IMR-90 (cell line): ENCODE data around the gene SRC. TPM values are rescaled to one million over a fixed set of nuclear protein-coding genes. Genes with fewer than 3 reads are reported as not detected.

Source experiments
- ATAC-seq: fragments of 200-7000 bp; cut with Tn5 transposase; 2 replicates; pipeline ENCODE4 v1.9.1; 2020; ENCODE audit warnings: low read depth, mild to moderate bottlenecking, moderate library complexity
- BruUV-seq: library from RNA; stranded (reverse); fragments of 400-500 nt; replicated peaks from 2 replicates; lab custom pipeline; 2021; lab: Mats Ljungman, UMichigan
- CTCF ChIA-PET: fragments of 300-600 bp; formaldehyde crosslinking; extraction: SDS; loops from one replicate; lab custom pipeline; 2021; ENCODE audit warnings: antibody characterized with exemption; lab: Yijun Ruan, JAX
- POLR2A ChIA-PET: fragments of 300-600 bp; sonication (Branson Sonifier 250); formaldehyde crosslinking; loops from one replicate; lab custom pipeline; 2022; ENCODE audit warnings: antibody characterized with exemption; ENCODE audit not compliant: unreplicated experiment; lab: Charles Lee
- DNase-seq: peaks from one replicate; pipeline ENCODE4 v3.0.0; 2013
- H2AFZ ChIP-seq: replicated peaks from 2 replicates; pipeline ENCODE3; 2013; ENCODE audit warnings: low read length, mild to moderate bottlenecking; ENCODE audit not compliant: poor library complexity
- H2AK5ac ChIP-seq: 2 replicates; pipeline ENCODE4 v1.6.1; 2013; ENCODE audit warnings: low read depth, low read length, inconsistent platforms
- H2AK9ac ChIP-seq: replicated peaks from 2 replicates; pipeline ENCODE3; 2013; ENCODE audit warnings: mild to moderate bottlenecking, low read depth, low read length, moderate library complexity; ENCODE audit not compliant: poor library complexity
- H2BK120ac ChIP-seq: 2 replicates; pipeline ENCODE4 v1.6.1; 2013; ENCODE audit warnings: low read depth, low read length, inconsistent platforms
- H2BK15ac ChIP-seq: 3 replicates; pipeline ENCODE4 v1.6.1; 2013; ENCODE audit warnings: low read depth, low read length, inconsistent platforms
- H2BK20ac ChIP-seq: 2 replicates; pipeline ENCODE4 v1.6.1; 2013; ENCODE audit warnings: low read depth, mild to moderate bottlenecking, inconsistent platforms, low read length, moderate library complexity
- H2BK5ac ChIP-seq: 2 replicates; pipeline ENCODE4 v1.6.1; 2013; ENCODE audit warnings: mild to moderate bottlenecking, low read depth, low read length, inconsistent platforms; ENCODE audit not compliant: poor library complexity, severe bottlenecking
- H3K14ac ChIP-seq: replicated peaks from 2 replicates; pipeline ENCODE4 v1.6.1; 2013; ENCODE audit warnings: low read depth, low read length, inconsistent platforms
- H3K18ac ChIP-seq: 2 replicates; pipeline ENCODE4 v1.6.1; 2013; ENCODE audit warnings: low read depth, low read length, control low read depth
- H3K23ac ChIP-seq: 2 replicates; pipeline ENCODE4 v1.6.1; 2013; ENCODE audit warnings: low read depth, low read length, inconsistent platforms
- H3K27ac ChIP-seq: 2 replicates; pipeline ENCODE4 v1.5.1; 2013; ENCODE audit warnings: mild to moderate bottlenecking, control low read depth, low read length; ENCODE audit not compliant: insufficient read depth
- H3K27me3 ChIP-seq: 2 replicates; pipeline ENCODE4 v1.6.1; 2013; ENCODE audit warnings: low read length; ENCODE audit not compliant: control insufficient read depth, insufficient read depth
- H3K36me3 ChIP-seq: 2 replicates; pipeline ENCODE4 v1.6.1; 2013; ENCODE audit warnings: low read length, mixed read lengths; ENCODE audit not compliant: control insufficient read depth, insufficient read depth
- H3K4ac ChIP-seq: 2 replicates; pipeline ENCODE4 v1.6.1; 2013; ENCODE audit warnings: low read depth, low read length, inconsistent platforms
- H3K4me1 ChIP-seq: 2 replicates; pipeline ENCODE4 v1.6.1; 2013; ENCODE audit warnings: low read length, mixed read lengths; ENCODE audit not compliant: control insufficient read depth, insufficient read depth
- H3K4me2 ChIP-seq: 2 replicates; pipeline ENCODE4 v1.6.1; 2013; ENCODE audit warnings: low read depth, mild to moderate bottlenecking, control low read depth, low read length, moderate library complexity
- H3K4me3 ChIP-seq: 2 replicates; pipeline ENCODE4 v1.5.1; 2013; ENCODE audit warnings: low read depth, mild to moderate bottlenecking, control low read depth, low read length, moderate library complexity; ENCODE audit not compliant: insufficient read depth
- H3K56ac ChIP-seq: 2 replicates; pipeline ENCODE4 v1.6.1; 2013; ENCODE audit warnings: low read length, inconsistent platforms; ENCODE audit not compliant: insufficient read depth; ENCODE audit errors: extremely low read depth
- H3K79me1 ChIP-seq, 2 experiments: 2 replicates each; pipeline ENCODE4 v1.6.1; 2013; ENCODE audit warnings: low read length in 2 of 2, inconsistent platforms in 1 of 2, low read depth in 1 of 2
- H3K9ac ChIP-seq: 2 replicates; pipeline ENCODE4 v1.6.1; 2013; ENCODE audit warnings: low read depth, low read length, control low read depth
- H3K9me1 ChIP-seq: 2 replicates; pipeline ENCODE4 v1.6.1; 2013; ENCODE audit warnings: low read length, inconsistent platforms; ENCODE audit not compliant: insufficient read depth
- H3K9me3 ChIP-seq: 2 replicates; pipeline ENCODE4 v1.6.1; 2013; ENCODE audit warnings: low read length; ENCODE audit not compliant: control insufficient read depth, insufficient read depth
- H4K20me1 ChIP-seq: 2 replicates; pipeline ENCODE4 v1.6.1; 2013; ENCODE audit warnings: low read length, inconsistent platforms; ENCODE audit not compliant: insufficient read depth
- H4K5ac ChIP-seq: 2 replicates; pipeline ENCODE4 v1.6.1; 2013; ENCODE audit warnings: mild to moderate bottlenecking, low read depth, low read length, control low read depth
- H4K8ac ChIP-seq, 2 experiments: 2 replicates each; pipeline ENCODE4 v1.6.1; 2013; ENCODE audit warnings: low read depth in 2 of 2, low read length in 2 of 2, control low read depth in 1 of 2, inconsistent platforms in 1 of 2
- H4K91ac ChIP-seq: 2 replicates; pipeline ENCODE4 v1.6.1; 2013; ENCODE audit warnings: low read depth, low read length, inconsistent platforms; ENCODE audit not compliant: insufficient read depth
- BHLHE40 ChIP-seq: fragments of 150-350 bp; IDR thresholded peaks from 2 replicates; pipeline ENCODE4 v1.6.1; 2016; ENCODE audit warnings: mild to moderate bottlenecking, low read depth, low read length
- CEBPB ChIP-seq: IDR thresholded peaks from 2 replicates; pipeline ENCODE4 v1.6.1; 2012; ENCODE audit warnings: low read depth, low read length, improper control_type of control experiment
- CHD1 ChIP-seq: IDR thresholded peaks from 2 replicates; pipeline ENCODE4 v1.6.1; 2012; ENCODE audit warnings: low read depth, low read length, improper control_type of control experiment
- CTCF ChIP-seq: conservative IDR thresholded peaks from 2 replicates; pipeline ENCODE4 v1.5.1; 2012; ENCODE audit warnings: mild to moderate bottlenecking, low read depth, low read length, improper control_type of control experiment
- ELK1 ChIP-seq: fragments of 150-350 bp; IDR thresholded peaks from 2 replicates; pipeline ENCODE4 v1.6.1; 2016; ENCODE audit warnings: low read depth, mild to moderate bottlenecking, low read length, moderate library complexity, borderline replicate concordance
- FOS ChIP-seq: fragments of 150-350 bp; IDR thresholded peaks from 2 replicates; pipeline ENCODE4 v1.6.1; 2016; ENCODE audit warnings: low read depth, low read length
- NFE2L2 ChIP-seq: fragments of 150-350 bp; IDR thresholded peaks from 2 replicates; pipeline ENCODE4 v1.6.1; 2016; ENCODE audit warnings: low read depth, mild to moderate bottlenecking, low read length
- RCOR1 ChIP-seq: IDR thresholded peaks from 2 replicates; pipeline ENCODE4 v1.6.1; 2012; ENCODE audit warnings: mild to moderate bottlenecking, low read length, improper control_type of control experiment; ENCODE audit not compliant: insufficient replicate concordance
- WGBS, 2 experiments: methylation state at CpG; one replicate each; pipeline versions ENCODE4 v1.1.5 to v1.1.7; 2013; ENCODE audit warnings: missing lambda C conversion rate in 2 of 2; ENCODE audit not compliant: insufficient read length in 1 of 2; ENCODE audit errors: extremely low coverage in 2 of 2; 5-methylcytosine and 5-hydroxymethylcytosine counted together
- dilution Hi-C: fragments of 300-500 bp; cut with HindIII; formaldehyde crosslinking; loops from one replicate; pipeline ENCODE4 v1.14.3; 2018; ENCODE audit warnings: low sequenced_read_pairs; ENCODE audit not compliant: unreplicated experiment
- in situ Hi-C: fragments of 300-500 bp; cut with MboI; formaldehyde crosslinking; loops from 3 replicates; pipeline ENCODE4 v1.14.3; 2019; ENCODE audit warnings: low sequenced_read_pairs, inconsistent platforms, mixed read lengths
- intact Hi-C: fragments of 100-400 bp; cut with micrococcal nuclease; formaldehyde crosslinking; loops from 2 replicates; pipeline ENCODE4 v1.10.0; 2022
- polyA plus RNA-seq, 3 experiments: library from polyadenylated mRNA; depleted of rRNA; stranded (reverse); fragments of >200 nt; gene quantifications; 2 replicates each; pipeline ENCODE4 v1.2.3, GENCODE V29; 2012; ENCODE audit warnings: low replicate concordance in 1 of 3
- total RNA-seq: library from RNA; depleted of rRNA; stranded (reverse); fragments of >200 nt; gene quantifications from 2 replicates; pipeline ENCODE4 v1.2.3, GENCODE V29; 2012

Gene SRC
- total and polyA plus RNA-seq, 2 of the 4 experiments (the other 2 are of a cell fraction) = 7.0 to 24.2 TPM

GRCh38 chr20:37442547-37442946, 96.6 kb downstream of the SRC start:
- Histone ChIP-seq H3K27me3 (peaks cover 68% of the 10 kb centered on the region), H2AK5ac (no peak overlapping the region), H3K4me2 (no peak overlapping the region), H3K79me1 (no peaks in the 10 kb centered on the region), H2BK15ac (no peak overlapping the region), H2BK120ac (no peak overlapping the region), H3K18ac (no peak overlapping the region), H3K9me3 (no peaks in the 10 kb centered on the region), H3K4me1 (no peaks in the 10 kb centered on the region), H3K56ac (no peak overlapping the region), H3K9ac (no peak overlapping the region), H3K4me3 (no peak overlapping the region), H3K36me3 (no peaks in the 10 kb centered on the region), H4K20me1 (no peaks in the 10 kb centered on the region), H3K27ac (no peak overlapping the region), H3K4ac (no peak overlapping the region), H2AFZ (no peak overlapping the region), H2AK9ac (no peak overlapping the region), H2BK20ac (no peak overlapping the region), H4K91ac (no peak overlapping the region), H3K14ac (no peak overlapping the region), H4K8ac (no peak overlapping the region), H3K23ac (no peak overlapping the region), H4K5ac (no peak overlapping the region), H2BK5ac (no peak overlapping the region), H3K9me1 (0 out of 2 replicates have a peak, but pooled peaks cover 3% of the 10 kb centered on the region)
- intact Hi-C loops = no loop called here
- no peak for DNase-seq
- in situ Hi-C loops = no loop called here
- ATAC-seq = no peak
- no CpG with 5 or more reads among the region's 1 CpG for WGBS, 2 experiments
- POLR2A ChIA-PET = no interaction called here
- CTCF ChIA-PET = no interaction called here
- no TSS peak for BruUV-seq
- TF ChIP-seq CTCF (no peak), CEBPB (no peak), FOS (no peak), ELK1 (no peak), BHLHE40 (no peak), RCOR1 (no peak), CHD1 (no peak), NFE2L2 (no peak)
- dilution Hi-C loops = no loop called here
